Mesendoderm (in vitro differentiated cells): ENCODE data around the gene TSPYL2.
A peak's percentile ranks its signal among the peaks of the same experiment; 100 is the strongest.

ENCODE experiments used
- DNase-seq: peaks from one replicate; pipeline ENCODE4 v3.0.0; 2013
- H2AK5ac ChIP-seq: 2 replicates; pipeline ENCODE4 v1.6.1; 2013; ENCODE audit warnings: low read length, inconsistent platforms
- H2BK120ac ChIP-seq: 2 replicates; pipeline ENCODE4 v1.6.1; 2013; ENCODE audit warnings: low read depth, mild to moderate bottlenecking, low read length, moderate library complexity, mixed read lengths
- H2BK15ac ChIP-seq: replicated peaks from 2 replicates; pipeline ENCODE4 v1.6.1; 2013; ENCODE audit warnings: low read depth, mild to moderate bottlenecking, moderate library complexity
- H2BK5ac ChIP-seq: 2 replicates; pipeline ENCODE4 v1.6.1; 2013; ENCODE audit warnings: low read length, inconsistent platforms
- H3K18ac ChIP-seq: 2 replicates; pipeline ENCODE4 v1.6.1; 2013; ENCODE audit warnings: mild to moderate bottlenecking, low read length, mixed read lengths
- H3K23ac ChIP-seq: one replicate; pipeline ENCODE4 v1.6.1; 2013; ENCODE audit warnings: low read length
- H3K27ac ChIP-seq: 2 replicates; pipeline ENCODE4 v1.5.1; 2013; ENCODE audit warnings: low read depth, mild to moderate bottlenecking, inconsistent platforms, low read length, moderate library complexity
- H3K27me3 ChIP-seq: 2 replicates; pipeline ENCODE4 v1.6.1; 2013; ENCODE audit warnings: low read length, control low read depth, mild to moderate bottlenecking, inconsistent platforms; ENCODE audit not compliant: insufficient read depth, poor library complexity
- H3K36me3 ChIP-seq: 2 replicates; pipeline ENCODE4 v1.6.1; 2013; ENCODE audit warnings: low read length, inconsistent platforms; ENCODE audit not compliant: control insufficient read depth, insufficient read depth
- H3K4ac ChIP-seq: one replicate; pipeline ENCODE4 v1.6.1; 2013; ENCODE audit warnings: low read depth, mild to moderate bottlenecking, low read length, moderate library complexity
- H3K4me1 ChIP-seq: 2 replicates; pipeline ENCODE4 v1.6.1; 2013; ENCODE audit warnings: low read depth, low read length, inconsistent platforms; ENCODE audit not compliant: control insufficient read depth
- H3K4me2 ChIP-seq: 2 replicates; pipeline ENCODE4 v1.6.1; 2013; ENCODE audit warnings: low read length
- H3K4me3 ChIP-seq: 2 replicates; pipeline ENCODE4 v1.5.1; 2013; ENCODE audit warnings: mild to moderate bottlenecking, low read length
- H3K56ac ChIP-seq: one replicate; pipeline ENCODE4 v1.6.1; 2013; ENCODE audit warnings: low read length
- H3K79me1 ChIP-seq: 2 replicates; pipeline ENCODE4 v1.6.1; 2013; ENCODE audit warnings: low read length, inconsistent platforms
- H3K79me2 ChIP-seq: 2 replicates; pipeline ENCODE4 v1.6.1; 2013; ENCODE audit warnings: mild to moderate bottlenecking, low read length; ENCODE audit not compliant: control insufficient read depth, insufficient read depth
- H3K9ac ChIP-seq: 2 replicates; pipeline ENCODE4 v1.6.1; 2013; ENCODE audit warnings: low read length, inconsistent platforms
- H4K5ac ChIP-seq: one replicate; pipeline ENCODE4 v1.6.1; 2013; ENCODE audit warnings: low read length
- H4K8ac ChIP-seq: one replicate; pipeline ENCODE4 v1.6.1; 2013; ENCODE audit warnings: low read depth, mild to moderate bottlenecking, control low read depth, low read length, moderate library complexity
- WGBS: extraction: QIAGEN DNeasy Blood & Tissue Kit; methylation state at CpG from one replicate; pipeline ENCODE4 v1.1.7; 2013; ENCODE audit warnings: low lambda C conversion rate, missing lambda C conversion rate; ENCODE audit not compliant: insufficient coverage; ENCODE audit errors: extremely low coverage; 5-methylcytosine and 5-hydroxymethylcytosine counted together

Gene TSPYL2

DNA sequence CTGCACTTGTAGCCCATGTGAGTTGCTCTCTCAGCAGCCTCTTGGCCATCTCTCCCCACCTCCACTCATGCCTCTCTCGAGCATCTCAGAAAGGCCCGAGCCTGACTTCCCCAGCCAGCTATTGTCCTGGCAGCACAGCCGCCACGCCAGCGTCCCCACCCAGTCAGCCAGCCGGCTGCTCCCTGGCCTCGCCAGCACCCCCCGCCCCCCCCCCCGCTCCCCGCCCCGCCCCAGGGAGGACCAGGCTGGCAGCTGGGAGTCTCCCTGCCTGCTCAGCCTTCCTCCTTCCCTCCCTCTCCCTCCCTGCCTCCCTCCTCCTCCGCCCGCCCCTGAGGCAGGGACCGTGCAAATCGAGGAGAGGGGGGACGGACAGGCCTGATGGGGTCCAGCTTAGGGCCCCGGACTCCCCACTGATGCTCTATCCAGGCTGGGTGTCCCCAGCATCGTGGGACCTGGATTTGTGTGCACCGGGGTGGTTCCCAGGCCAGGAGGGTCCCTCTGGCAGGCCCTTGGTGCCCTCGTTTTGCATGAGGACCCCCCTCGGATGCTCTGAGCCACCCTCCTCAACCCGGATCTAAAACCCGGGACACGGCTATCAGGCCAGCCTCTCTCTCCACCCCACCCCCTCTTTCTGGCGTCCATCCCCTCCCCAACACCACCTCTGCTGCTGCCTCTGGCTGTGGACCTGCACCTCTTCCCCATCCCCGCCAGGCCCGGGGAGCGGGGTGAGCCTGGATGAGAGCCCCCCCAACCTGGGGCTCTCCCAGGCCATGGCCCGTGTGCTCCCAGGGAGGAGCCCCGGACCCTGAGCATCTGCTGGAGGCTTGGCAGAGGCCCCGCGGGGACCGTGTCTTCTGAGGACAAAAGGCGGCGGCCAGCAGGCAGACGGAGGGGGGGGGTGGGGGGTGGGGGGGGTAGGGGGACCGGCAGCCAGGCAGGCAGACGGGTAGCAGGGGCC lies 33.7 kb upstream of the TSPYL2 start, which contains the start of gene GPR173:
Gene GPR173, plus strand, starts transcription at position 621 of the 958 bp plus-strand sequence. CDS start 27,833 bp downstream, outside the sequence.
- Histone ChIP-seq H3K18ac (no peak within 1 kb of the TSS), H2BK15ac (no peak within 1 kb of the TSS), H3K79me2 (peaks cover 2% of the 10 kb centered on the region), H3K36me3 (no peaks in the 10 kb centered on the region), H3K4me2 (peak within 1 kb of the TSS; percentile 56), H4K8ac (no peak within 1 kb of the TSS), H2BK120ac (no peak within 1 kb of the TSS), H3K4me3 (peak within 1 kb of the TSS; percentile 37), H3K56ac (peak within 1 kb of the TSS; percentile 83), H3K23ac (no peak within 1 kb of the TSS), H3K27me3 (no peaks in the 10 kb centered on the region), H4K5ac (peak within 1 kb of the TSS; percentile 71), H3K27ac (no peak within 1 kb of the TSS), H2AK5ac (no peak within 1 kb of the TSS), H3K4ac (peak within 1 kb of the TSS; percentile 61), H3K4me1 (no peaks in the 10 kb centered on the region), H2BK5ac (no peak within 1 kb of the TSS), H3K79me1 (no peaks in the 10 kb centered on the region), H3K9ac (peak within 1 kb of the TSS; percentile 61)
- peak; percentile 68 for DNase-seq
- no CpG with 5 or more reads among the region's 38 CpGs for WGBS

DNA sequence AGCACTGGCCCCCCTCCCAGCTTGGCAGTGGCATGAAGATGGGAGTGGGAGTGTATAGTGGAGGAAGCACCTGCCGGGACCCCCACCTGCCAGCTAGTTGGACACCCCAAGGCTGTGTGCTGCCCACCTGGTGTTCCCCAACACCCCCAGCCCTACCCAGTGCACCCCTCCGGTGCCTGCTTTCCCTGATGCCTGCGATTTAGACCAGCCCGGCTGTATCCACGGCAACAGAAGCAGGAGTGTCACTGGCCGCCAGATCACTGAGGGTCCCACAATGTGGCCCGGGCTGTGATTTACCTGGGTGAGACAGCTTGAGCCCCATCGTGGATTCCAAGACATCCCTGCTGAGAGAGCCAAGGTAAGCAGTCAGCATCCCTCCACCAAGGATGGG lies 33.0 kb upstream of the TSPYL2 start:
- H3K18ac ChIP-seq: no peak overlapping the region
- H3K27me3 ChIP-seq: no peaks in the 10 kb centered on the region
- H3K4ac ChIP-seq: no peak overlapping the region
- no peak overlapping the region for H4K8ac ChIP-seq
- no peaks in the 10 kb centered on the region for H3K79me1 ChIP-seq
- no peaks in the 10 kb centered on the region for H3K36me3 ChIP-seq
- no CpG with 5 or more reads among the region's 8 CpGs for WGBS
- H3K23ac ChIP-seq: no peak overlapping the region
- no peaks in the 10 kb centered on the region for H3K4me1 ChIP-seq
- H3K56ac ChIP-seq: peak overlapping the region; percentile 34
- H3K9ac ChIP-seq: peak overlapping the region; percentile 32
- peak overlapping the region; percentile 29 for H3K4me2 ChIP-seq
- no peak overlapping the region for H2BK15ac ChIP-seq
- H4K5ac ChIP-seq: no peak overlapping the region
- no peak overlapping the region for H2AK5ac ChIP-seq
- H3K27ac ChIP-seq: no peak overlapping the region
- no peak overlapping the region for H3K4me3 ChIP-seq
- H2BK5ac ChIP-seq: no peak overlapping the region
- H3K79me2 ChIP-seq: peaks cover 2% of the 10 kb centered on the region
- H2BK120ac ChIP-seq: no peak overlapping the region
- no peak for DNase-seq

GRCh38 chrX:53050841-53051240 lies 31.3 kb upstream of the TSPYL2 start:
- no peak for DNase-seq
- no peak overlapping the region for H3K56ac ChIP-seq
- no peak overlapping the region for H3K4me2 ChIP-seq
- H3K36me3 ChIP-seq: no peaks in the 10 kb centered on the region
- no peak overlapping the region for H2BK5ac ChIP-seq
- H3K79me2 ChIP-seq: peaks cover 2% of the 10 kb centered on the region
- H3K4ac ChIP-seq: no peak overlapping the region
- H3K18ac ChIP-seq: no peak overlapping the region
- H3K4me1 ChIP-seq: no peaks in the 10 kb centered on the region
- no peaks in the 10 kb centered on the region for H3K27me3 ChIP-seq
- WGBS: no CpG with 5 or more reads among the region's 6 CpGs
- no peaks in the 10 kb centered on the region for H3K79me1 ChIP-seq
- H3K27ac ChIP-seq: no peak overlapping the region
- no peak overlapping the region for H2BK15ac ChIP-seq
- H2AK5ac ChIP-seq: no peak overlapping the region
- no peak overlapping the region for H4K8ac ChIP-seq
- H3K9ac ChIP-seq: no peak overlapping the region
- no peak overlapping the region for H2BK120ac ChIP-seq
- no peak overlapping the region for H3K23ac ChIP-seq
- no peak overlapping the region for H3K4me3 ChIP-seq
- H4K5ac ChIP-seq: no peak overlapping the region

GRCh38 chrX:53055244-53055849 lies 26.8 kb upstream of the TSPYL2 start:
- H2BK5ac ChIP-seq: no peak overlapping the region
- no peak overlapping the region for H3K4me2 ChIP-seq
- H3K18ac ChIP-seq: no peak overlapping the region
- WGBS: 100% methylated on average over 1 of the region's 6 CpGs
- no peak for DNase-seq
- H3K36me3 ChIP-seq: no peaks in the 10 kb centered on the region
- no peak overlapping the region for H4K5ac ChIP-seq
- H3K27ac ChIP-seq: no peak overlapping the region
- H3K4me1 ChIP-seq: no peaks in the 10 kb centered on the region
- H3K79me1 ChIP-seq: no peaks in the 10 kb centered on the region
- H2BK15ac ChIP-seq: no peak overlapping the region
- no peak overlapping the region for H3K23ac ChIP-seq
- H3K4me3 ChIP-seq: no peak overlapping the region
- no peak overlapping the region for H3K56ac ChIP-seq
- no peak overlapping the region for H2BK120ac ChIP-seq
- no peak overlapping the region for H3K9ac ChIP-seq
- H3K79me2 ChIP-seq: peaks cover 2% of the 10 kb centered on the region
- no peak overlapping the region for H3K4ac ChIP-seq
- H3K27me3 ChIP-seq: no peaks in the 10 kb centered on the region
- no peak overlapping the region for H2AK5ac ChIP-seq
- no peak overlapping the region for H4K8ac ChIP-seq

- Histone ChIP-seq H3K79me1 (no peaks in the 10 kb centered on the region), H3K23ac (no peak overlapping the region)
- no peak for DNase-seq
These were observed 25.9 kb upstream of the TSPYL2 start for GRCh38 chrX:53056292-53056691.

More at GRCh38 chrX:53056292-53056691, 25.9 kb upstream of the TSPYL2 start:
- Histone ChIP-seq H4K8ac (no peak overlapping the region), H3K4me3 (no peak overlapping the region), H3K36me3 (no peaks in the 10 kb centered on the region), H4K5ac (no peak overlapping the region), H3K9ac (no peak overlapping the region), H2AK5ac (no peak overlapping the region), H2BK15ac (no peak overlapping the region), H3K4ac (no peak overlapping the region), H3K18ac (no peak overlapping the region), H2BK5ac (no peak overlapping the region), H3K56ac (no peak overlapping the region), H3K4me2 (no peak overlapping the region), H2BK120ac (no peak overlapping the region), H3K27me3 (no peaks in the 10 kb centered on the region), H3K4me1 (no peaks in the 10 kb centered on the region), H3K79me2 (no peaks in the 10 kb centered on the region), H3K27ac (no peak overlapping the region)
- WGBS: no CpG with 5 or more reads among the region's 5 CpGs
